HG03060 (cell line): ENCODE data around the gene IDI1.
"Not testable (repeated sequence)": the region's sequence is repeated elsewhere in the genome, so short reads cannot be mapped to it uniquely, and the experiment has no call there.

ENCODE experiments used
- ATAC-seq: cut with Tn5 transposase; IDR thresholded peaks from one replicate; pipeline ENCODE4 v1.9.1; 2021; ENCODE audit warnings: low read depth, moderate number of reproducible peaks; ENCODE audit not compliant: unreplicated experiment

The IDI1 gene

GRCh38 chr10:1064964-1065247 lies 16.0 kb upstream of the IDI1 start:
- no peak for ATAC-seq

- ATAC-seq, result no peak
These were observed 14.4 kb upstream of the IDI1 start for GRCh38 chr10:1063232-1063865.

GRCh38 chr10:1061930-1062774 lies 13.2 kb upstream of the IDI1 start:
- no peak for ATAC-seq

- no peak for ATAC-seq
These were observed 11.0 kb upstream of the IDI1 start for GRCh38 chr10:1059902-1060301.

GRCh38 chr10:1058017-1058416 lies 9.1 kb upstream of the IDI1 start:
- no peak for ATAC-seq

GRCh38 chr10:1057106-1057657 lies 8.3 kb upstream of the IDI1 start:
- no peak for ATAC-seq

- peak; percentile 49 for ATAC-seq
These were observed 7.6 kb upstream of the IDI1 start, which contains the start of gene WDR37 for GRCh38 chr10:1056326-1057105. Gene WDR37, plus strand, starts transcription at chr10:1056385. Its CDS starts 15,771 bp downstream, at chr10:1072156.

GRCh38 chr10:1054684-1055083 lies 5.8 kb upstream of the IDI1 start:
- ATAC-seq, result no peak

GRCh38 chr10:1050554-1050953 lies 1.6 kb upstream of the IDI1 start:
- ATAC-seq, result no peak

GRCh38 chr10:1050145-1050544 lies 1.2 kb upstream of the IDI1 start:
- ATAC-seq, result no peak

GRCh38 chr10:1049425-1049958 lies 573 bp upstream of the IDI1 start:
- ATAC-seq, result no peak

- ATAC-seq, result no peak
These were observed 579 bp downstream of the IDI1 start for GRCh38 chr10:1048349-1048731.

- ATAC-seq, result no peak
These were observed 982 bp downstream of the IDI1 start for GRCh38 chr10:1047937-1048336.

- ATAC-seq, result no peak
These were observed 3.5 kb downstream of the IDI1 start for GRCh38 chr10:1045415-1045814.

GRCh38 chr10:1044964-1045363 lies 4.0 kb downstream of the IDI1 start:
- no peak for ATAC-seq

- no peak for ATAC-seq
These were observed 4.8 kb downstream of the IDI1 start for GRCh38 chr10:1044146-1044545.

- ATAC-seq, result no peak
These were observed 5.4 kb downstream of the IDI1 start for GRCh38 chr10:1043532-1043995.

- no peak for ATAC-seq
These were observed 7.4 kb downstream of the IDI1 start for GRCh38 chr10:1041514-1041913.

- ATAC-seq, result no peak
These were observed 8.8 kb downstream of the IDI1 start for GRCh38 chr10:1040133-1040532.

GRCh38 chr10:1038769-1039168 lies 10.2 kb downstream of the IDI1 start:
- ATAC-seq, result not testable (repeated sequence)

GRCh38 chr10:1037098-1037497 lies 11.8 kb downstream of the IDI1 start:
- ATAC-seq, result no peak
